Neural progenitor cell (in vitro differentiated cells): ENCODE results near the gene BRSK2. TPM values are rescaled to one million over a fixed set of nuclear protein-coding genes. Genes with fewer than 3 reads are reported as not detected.
A peak's percentile ranks its signal among the peaks of the same experiment; 100 is the strongest.

Source experiments
- DNase-seq: peaks from one replicate; pipeline ENCODE4 v3.0.0-alpha.2; 2016; ENCODE audit warnings: low spot score
- H2AFZ ChIP-seq: fragments of 200-600 bp; sonication (generic); replicated peaks from 2 replicates; pipeline ENCODE4 v1.6.1; 2016; ENCODE audit warnings: antibody characterized with exemption
- H3F3A ChIP-seq: fragments of 200-600 bp; sonication (generic); 2 replicates; pipeline ENCODE4 v1.6.1; 2016; ENCODE audit warnings: antibody characterized with exemption, low read depth
- H3K27ac ChIP-seq: fragments of 200-600 bp; sonication (generic); 2 replicates; pipeline ENCODE4 v1.5.1; 2016; ENCODE audit warnings: mild to moderate bottlenecking
- H3K27me3 ChIP-seq: fragments of 200-600 bp; sonication (generic); 2 replicates; pipeline ENCODE4 v1.6.1; 2016; ENCODE audit warnings: mild to moderate bottlenecking, moderate library complexity
- H3K36me3 ChIP-seq: fragments of 200-600 bp; sonication (generic); 2 replicates; pipeline ENCODE4 v1.5.1; 2016
- H3K4me1 ChIP-seq: fragments of 200-600 bp; sonication (generic); 2 replicates; pipeline ENCODE4 v1.6.1; 2016; ENCODE audit warnings: mixed run types
- H3K4me2 ChIP-seq: fragments of 200-600 bp; sonication (generic); 2 replicates; pipeline ENCODE4 v1.6.1; 2016
- H3K4me3 ChIP-seq: fragments of 200-600 bp; sonication (generic); 2 replicates; pipeline ENCODE4 v1.5.1; 2016
- H3K79me2 ChIP-seq: fragments of 200-600 bp; sonication (generic); 2 replicates; pipeline ENCODE4 v1.6.1; 2016; ENCODE audit warnings: low read depth
- H3K9ac ChIP-seq: fragments of 200-600 bp; sonication (generic); 2 replicates; pipeline ENCODE4 v1.6.1; 2016
- H3K9me3 ChIP-seq: fragments of 200-600 bp; sonication (generic); 2 replicates; pipeline ENCODE4 v1.5.1; 2016; ENCODE audit warnings: low read depth
- H4K20me1 ChIP-seq: fragments of 200-600 bp; sonication (generic); 2 replicates; pipeline ENCODE4 v1.6.1; 2016; ENCODE audit warnings: low read depth
- H3K27ac Mint-ChIP-seq: 3 replicates; pipeline ENCODE4 v1.8.0; 2021; ENCODE audit warnings: mixed read lengths
- H3K27me3 Mint-ChIP-seq: 2 replicates; pipeline ENCODE4 v1.8.0; 2022; ENCODE audit warnings: low read depth, mild to moderate bottlenecking, inconsistent platforms, moderate library complexity, mixed read lengths; ENCODE audit not compliant: insufficient read depth
- H3K36me3 Mint-ChIP-seq: 3 replicates; pipeline ENCODE4 v1.8.0; 2021; ENCODE audit warnings: mixed read lengths
- H3K4me1 Mint-ChIP-seq: 3 replicates; pipeline ENCODE4 v1.8.0; 2021; ENCODE audit warnings: mixed read lengths
- H3K4me3 Mint-ChIP-seq: 3 replicates; pipeline ENCODE4 v1.8.0; 2021; ENCODE audit warnings: mild to moderate bottlenecking, moderate library complexity, mixed read lengths
- H3K9me3 Mint-ChIP-seq: 3 replicates; pipeline ENCODE4 v1.8.0; 2020; ENCODE audit warnings: mixed read lengths
- EZH2 ChIP-seq: fragments of 200-600 bp; sonication (generic); IDR thresholded peaks from 2 replicates; pipeline ENCODE4 v1.6.1; 2017; ENCODE audit warnings: antibody characterized with exemption, mild to moderate bottlenecking, moderate library complexity
- EZH2phosphoT487 ChIP-seq: fragments of 200-600 bp; sonication (generic); IDR thresholded peaks from 2 replicates; pipeline ENCODE4 v1.6.1; 2017; ENCODE audit warnings: antibody characterized with exemption
- total RNA-seq: library from RNA; depleted of rRNA; stranded (reverse); fragments of >200 nt; gene quantifications from 2 replicates; pipeline ENCODE4 v1.2.3, GENCODE V29; 2015; ENCODE audit warnings: low replicate concordance
- TF ChIP-seq, protein P1 (sequence below): fragments of 200-600 bp; sonication (generic); IDR thresholded peaks from 2 replicates; pipeline ENCODE4 v1.5.1; 2017; ENCODE audit warnings: antibody characterized with exemption, mild to moderate bottlenecking

Gene BRSK2
- total RNA-seq, 1 donor from 2014 or later = 8.2 TPM

DNA sequence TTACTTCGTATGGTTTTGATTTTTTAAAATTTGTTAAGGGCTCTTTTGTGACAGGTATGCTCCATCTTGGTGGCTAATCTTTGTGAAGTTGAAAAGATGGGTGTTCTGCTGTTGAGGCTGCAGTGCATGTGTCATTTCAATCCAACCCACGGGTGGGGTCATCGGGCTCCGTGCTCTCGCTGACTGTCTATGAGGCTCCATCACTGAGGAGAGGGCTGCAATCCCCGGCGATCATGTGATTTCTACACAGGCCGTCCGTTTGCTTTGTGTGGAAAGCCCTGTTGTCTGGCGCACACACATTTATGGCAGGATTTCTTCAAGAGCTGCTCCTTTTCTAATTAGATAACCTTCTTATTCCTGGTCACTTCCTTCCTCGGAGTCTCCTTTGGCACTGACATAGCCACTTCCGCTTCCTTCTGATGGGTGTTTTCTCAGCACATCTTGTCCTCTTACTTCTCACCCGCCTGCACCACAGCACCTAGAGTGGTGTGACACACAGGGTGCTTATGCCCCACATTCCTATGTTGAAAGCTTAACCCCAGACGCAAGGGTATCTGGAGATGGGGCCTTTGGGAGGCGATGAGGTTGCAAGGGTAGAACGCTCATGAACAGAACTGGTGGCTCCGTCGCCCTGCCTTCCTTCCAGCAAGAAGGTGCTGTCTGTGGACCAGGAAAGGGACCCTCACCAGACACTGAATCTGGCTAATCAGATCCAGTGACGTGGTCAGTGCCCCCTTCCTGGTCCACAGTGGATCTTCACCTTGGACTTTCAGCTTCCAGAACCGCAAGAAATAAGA lies 87.4 kb downstream of the BRSK2 start:
- no peak for TF ChIP-seq EZH2
- TF ChIP-seq EZH2phosphoT487 = no peak
- TF ChIP-seq, protein P1, sequence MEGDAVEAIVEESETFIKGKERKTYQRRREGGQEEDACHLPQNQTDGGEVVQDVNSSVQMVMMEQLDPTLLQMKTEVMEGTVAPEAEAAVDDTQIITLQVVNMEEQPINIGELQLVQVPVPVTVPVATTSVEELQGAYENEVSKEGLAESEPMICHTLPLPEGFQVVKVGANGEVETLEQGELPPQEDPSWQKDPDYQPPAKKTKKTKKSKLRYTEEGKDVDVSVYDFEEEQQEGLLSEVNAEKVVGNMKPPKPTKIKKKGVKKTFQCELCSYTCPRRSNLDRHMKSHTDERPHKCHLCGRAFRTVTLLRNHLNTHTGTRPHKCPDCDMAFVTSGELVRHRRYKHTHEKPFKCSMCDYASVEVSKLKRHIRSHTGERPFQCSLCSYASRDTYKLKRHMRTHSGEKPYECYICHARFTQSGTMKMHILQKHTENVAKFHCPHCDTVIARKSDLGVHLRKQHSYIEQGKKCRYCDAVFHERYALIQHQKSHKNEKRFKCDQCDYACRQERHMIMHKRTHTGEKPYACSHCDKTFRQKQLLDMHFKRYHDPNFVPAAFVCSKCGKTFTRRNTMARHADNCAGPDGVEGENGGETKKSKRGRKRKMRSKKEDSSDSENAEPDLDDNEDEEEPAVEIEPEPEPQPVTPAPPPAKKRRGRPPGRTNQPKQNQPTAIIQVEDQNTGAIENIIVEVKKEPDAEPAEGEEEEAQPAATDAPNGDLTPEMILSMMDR = no peak
- H3K4me3 Mint-ChIP-seq = no peak overlapping the region
- H3K9me3 ChIP-seq = no peaks in the 10 kb centered on the region
- H3K79me2 ChIP-seq = no peaks in the 10 kb centered on the region
- H3K4me1 Mint-ChIP-seq = no peaks in the 10 kb centered on the region
- H3K9ac ChIP-seq = no peak overlapping the region
- H3K27ac Mint-ChIP-seq = no peak overlapping the region
- H3K27ac ChIP-seq = no peak overlapping the region
- H4K20me1 ChIP-seq = no peaks in the 10 kb centered on the region
- H3K27me3 ChIP-seq = no peaks in the 10 kb centered on the region
- H3K4me2 ChIP-seq = no peak overlapping the region
- H3K36me3 Mint-ChIP-seq = peaks cover 8% of the 10 kb centered on the region
- no peak for DNase-seq
- H3K27me3 Mint-ChIP-seq = peaks cover 2% of the 10 kb centered on the region
- no peaks in the 10 kb centered on the region for H3F3A ChIP-seq
- no peak overlapping the region for H2AFZ ChIP-seq
- no peaks in the 10 kb centered on the region for H3K36me3 ChIP-seq
- H3K9me3 Mint-ChIP-seq = no peaks in the 10 kb centered on the region
- no peaks in the 10 kb centered on the region for H3K4me1 ChIP-seq
- H3K4me3 ChIP-seq = no peak overlapping the region

DNA sequence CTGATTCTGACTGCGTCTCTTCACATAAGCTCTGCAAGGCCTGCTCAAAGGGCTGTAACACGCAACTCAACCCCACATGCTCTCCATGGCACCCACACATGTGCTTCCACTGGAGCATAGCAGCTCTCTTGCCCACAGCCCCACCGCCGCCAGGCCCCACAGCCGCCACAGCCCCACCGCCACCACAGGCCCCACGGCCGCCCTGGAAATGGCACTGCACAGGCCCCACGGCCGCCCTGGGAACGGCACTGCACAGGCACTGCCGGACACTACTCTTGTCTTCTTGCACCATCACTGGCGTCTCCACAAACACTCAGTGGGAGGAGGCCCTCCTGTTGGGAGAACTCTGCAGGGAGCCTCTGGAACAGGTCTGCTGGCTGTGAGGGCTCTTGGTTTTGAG lies 88.3 kb downstream of the BRSK2 start:
- no peak overlapping the region for H3K4me2 ChIP-seq
- H3K36me3 Mint-ChIP-seq = peaks cover 8% of the 10 kb centered on the region
- H3K27ac Mint-ChIP-seq = no peak overlapping the region
- no peaks in the 10 kb centered on the region for H3K4me1 Mint-ChIP-seq
- H3K4me3 ChIP-seq = no peak overlapping the region
- no peaks in the 10 kb centered on the region for H3K4me1 ChIP-seq
- H3K27me3 ChIP-seq = no peaks in the 10 kb centered on the region
- H3K9ac ChIP-seq = no peak overlapping the region
- H3F3A ChIP-seq = no peaks in the 10 kb centered on the region
- no peaks in the 10 kb centered on the region for H4K20me1 ChIP-seq
- peaks cover 2% of the 10 kb centered on the region for H3K27me3 Mint-ChIP-seq
- no peak overlapping the region for H2AFZ ChIP-seq
- no peak for DNase-seq
- H3K27ac ChIP-seq = no peak overlapping the region
- no peaks in the 10 kb centered on the region for H3K9me3 Mint-ChIP-seq
- H3K9me3 ChIP-seq = no peaks in the 10 kb centered on the region
- TF ChIP-seq EZH2 = no peak
- TF ChIP-seq, protein P1 = no peak
- TF ChIP-seq EZH2phosphoT487 = no peak
- no peak overlapping the region for H3K4me3 Mint-ChIP-seq
- H3K36me3 ChIP-seq = no peaks in the 10 kb centered on the region
- H3K79me2 ChIP-seq = no peaks in the 10 kb centered on the region

DNA sequence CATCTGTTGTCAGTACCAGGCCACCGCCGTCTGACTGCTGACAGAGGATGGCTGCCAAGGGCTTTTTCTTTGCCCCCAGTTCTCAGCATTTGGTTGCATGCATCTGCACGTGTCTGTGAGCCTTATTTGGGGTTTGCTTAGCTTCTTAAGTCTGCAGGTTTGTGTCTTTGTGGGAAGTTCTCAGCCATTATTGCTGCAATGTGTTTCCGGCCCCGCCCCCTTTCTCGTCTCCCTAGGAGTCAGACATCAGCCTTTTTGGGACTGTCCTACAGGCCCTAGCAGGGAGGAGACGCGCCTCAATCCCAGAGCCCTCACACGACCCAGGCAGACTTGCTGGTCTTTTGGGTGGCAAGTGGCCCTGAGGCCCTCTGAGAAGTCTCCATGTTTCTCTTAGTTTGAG lies 88.8 kb downstream of the BRSK2 start:
- no peak overlapping the region for H3K27ac ChIP-seq
- Mint-ChIP-seq H3K27me3 (peaks cover 2% of the 10 kb centered on the region), H3K4me3 (no peak overlapping the region), H3K27ac (peak overlapping the region; percentile 18), H3K4me1 (no peaks in the 10 kb centered on the region), H3K36me3 (peaks cover 8% of the 10 kb centered on the region), H3K9me3 (no peaks in the 10 kb centered on the region)
- no peak for DNase-seq
- H3K4me2 ChIP-seq = no peak overlapping the region
- H3K4me1 ChIP-seq = no peaks in the 10 kb centered on the region
- H3K27me3 ChIP-seq = no peaks in the 10 kb centered on the region
- no peak overlapping the region for H3K4me3 ChIP-seq
- H4K20me1 ChIP-seq = no peaks in the 10 kb centered on the region
- H2AFZ ChIP-seq = no peak overlapping the region
- TF ChIP-seq EZH2 (no peak), EZH2phosphoT487 (no peak)
- TF ChIP-seq, protein P1 = no peak
- no peak overlapping the region for H3K9ac ChIP-seq
- H3F3A ChIP-seq = no peaks in the 10 kb centered on the region
- H3K79me2 ChIP-seq = no peaks in the 10 kb centered on the region
- H3K9me3 ChIP-seq = no peaks in the 10 kb centered on the region
- H3K36me3 ChIP-seq = no peaks in the 10 kb centered on the region
